Occipital lobe (tissue), 2 donors: Measurements from ENCODE around the gene NUDT2. TPM values are rescaled to one million over a fixed set of nuclear protein-coding genes. Genes with fewer than 3 reads are reported as not detected.
"Not testable (repeated sequence)": the region's sequence is repeated elsewhere in the genome, so short reads cannot be mapped to it uniquely, and the experiment has no call there.

Experiments
- DNase-seq: peaks from one replicate; lab custom pipeline; 2025; lab: John Stamatoyannopoulos, UW
- total RNA-seq: library from RNA; depleted of rRNA; stranded (reverse); fragments of >200 nt; gene quantifications from one replicate; pipeline ENCODE4 v1.2.3, GENCODE V29; 2014

Gene NUDT2
- 17.3 TPM for total RNA-seq

DNA sequence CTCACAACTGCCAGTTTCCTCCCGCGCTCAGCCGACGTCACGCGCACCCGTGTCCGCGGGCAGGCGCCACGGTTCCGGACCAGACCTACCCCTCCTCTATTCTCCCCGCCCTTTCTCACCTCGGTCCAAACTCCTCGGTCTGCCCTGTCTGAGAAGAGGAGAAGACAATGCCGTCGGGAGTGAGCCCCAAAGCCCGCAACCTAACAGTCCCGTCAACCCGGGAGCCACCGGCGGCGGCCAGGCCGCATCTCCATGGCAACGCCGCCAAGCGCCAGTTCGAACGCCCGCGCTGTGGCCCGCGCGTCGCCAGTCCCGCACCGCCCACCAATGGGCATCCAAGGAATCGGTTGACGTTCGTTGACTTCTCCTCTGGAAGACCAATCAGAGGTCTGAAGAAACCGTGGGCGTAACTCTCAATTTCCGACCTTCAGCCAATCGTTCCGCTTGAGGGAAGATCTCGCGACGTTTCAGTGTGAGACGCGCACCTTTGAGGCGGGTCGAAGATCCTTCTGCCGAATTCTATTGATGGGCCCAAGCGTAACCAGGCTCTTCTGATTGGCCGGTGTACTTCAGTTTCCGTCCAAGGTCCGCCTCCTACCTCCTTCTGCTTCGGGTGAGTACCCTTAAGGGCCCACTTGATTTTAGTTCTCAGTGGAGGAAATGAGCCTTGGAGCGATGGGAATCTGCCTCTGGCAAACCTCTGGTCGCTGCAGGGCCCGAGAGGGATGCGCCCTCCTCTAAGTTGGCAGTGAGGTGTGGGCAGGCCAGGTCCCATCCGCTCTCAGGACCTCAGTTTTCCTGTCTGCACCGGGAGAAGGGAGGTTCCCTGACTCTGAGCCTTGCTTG is at the start of gene NUDT2, which contains the start of gene KIF24:
Gene NUDT2, plus strand, starts transcription at position 583 of the 846 bp plus-strand sequence. CDS start 9,471 bp downstream, outside the sequence.
Gene KIF24, minus strand, starts transcription at position 282 of the 846 bp plus-strand sequence. CDS start 17,922 bp downstream, outside the sequence.
- peak; percentile 97 for DNase-seq

- DNase-seq: no peak
These were observed 47.3 kb upstream of the NUDT2 start for GRCh38 chr9:34282096-34282495.

DNA sequence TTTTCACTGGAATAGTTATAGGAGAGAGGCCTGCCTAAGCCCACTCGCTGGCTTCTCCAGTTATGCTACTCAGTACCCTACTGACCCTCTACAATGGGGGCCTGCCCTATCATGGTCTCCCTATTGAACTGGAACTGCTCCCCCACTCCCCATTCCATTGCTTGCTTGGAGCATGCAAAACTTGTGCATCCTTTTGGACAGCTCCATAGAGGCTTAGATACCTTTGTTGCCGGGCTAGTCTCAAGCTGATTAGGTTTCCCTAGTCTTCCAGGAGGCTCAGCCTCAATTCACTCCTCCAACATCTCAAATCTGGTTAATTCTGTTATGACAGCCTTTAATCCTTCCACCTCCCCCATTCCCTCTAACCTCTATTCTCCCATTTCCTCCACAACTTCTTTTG is 40.2 kb upstream of the NUDT2 start:
- DNase-seq: no peak

DNA sequence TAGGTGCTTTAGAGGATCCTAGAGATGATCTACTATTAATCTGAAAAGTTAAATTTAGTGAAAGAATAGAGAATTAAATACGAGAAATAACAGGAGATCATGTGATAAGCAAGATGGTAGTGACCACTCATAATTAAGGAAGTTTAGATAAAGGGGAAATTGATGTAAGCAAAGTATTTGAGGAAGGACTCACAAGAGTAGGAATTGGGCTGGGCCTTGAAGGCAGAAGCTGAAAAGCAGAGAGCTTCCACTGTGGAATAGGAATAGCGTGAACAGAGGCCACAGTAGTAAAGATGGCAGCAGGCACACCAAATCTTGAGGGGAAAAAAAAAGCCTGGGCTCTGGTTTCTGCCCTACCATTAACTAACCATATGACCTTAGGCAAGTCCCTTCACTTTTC is 38.3 kb upstream of the NUDT2 start:
- no peak for DNase-seq

GRCh38 chr9:34291423-34291822 is 37.9 kb upstream of the NUDT2 start:
- no peak for DNase-seq

DNA sequence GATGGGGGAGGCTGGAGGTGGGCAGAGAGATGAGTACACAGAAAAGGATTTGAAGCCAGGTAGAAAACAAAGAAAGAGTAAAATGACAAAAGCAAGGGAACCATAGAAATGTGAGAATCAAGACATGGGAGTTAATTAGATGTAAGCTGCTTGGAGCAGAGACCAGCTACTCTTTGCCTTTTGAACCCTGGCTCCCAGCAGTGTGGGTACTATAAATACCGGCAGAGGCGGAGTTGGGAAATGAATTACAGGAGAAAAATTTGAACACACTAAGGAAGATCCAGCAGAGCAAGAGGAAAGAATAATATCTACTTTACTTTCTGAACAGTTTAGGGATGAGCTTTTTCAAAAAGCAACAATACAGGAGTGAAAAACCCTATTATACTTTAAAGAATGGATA is 36.8 kb upstream of the NUDT2 start:
- no peak for DNase-seq

DNA sequence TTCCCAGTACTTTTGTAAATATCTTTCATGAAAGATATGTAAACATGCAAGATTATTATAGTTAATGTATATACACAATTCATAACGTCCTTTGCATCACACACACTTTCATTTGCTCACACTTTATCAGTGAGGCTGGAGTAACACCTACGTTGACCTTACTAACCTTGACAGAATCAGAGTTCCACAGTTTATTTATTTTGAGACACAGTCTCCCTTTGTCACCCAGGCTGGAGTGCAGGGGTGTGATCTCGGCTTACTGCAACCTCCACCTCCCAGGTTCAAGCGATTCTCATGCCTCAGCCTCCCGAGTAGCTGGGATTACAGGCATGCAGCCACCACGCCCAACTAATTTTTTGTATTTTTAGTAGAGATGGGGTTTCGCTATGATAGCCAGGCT is 28.3 kb upstream of the NUDT2 start:
- not testable (repeated sequence) for DNase-seq

DNA sequence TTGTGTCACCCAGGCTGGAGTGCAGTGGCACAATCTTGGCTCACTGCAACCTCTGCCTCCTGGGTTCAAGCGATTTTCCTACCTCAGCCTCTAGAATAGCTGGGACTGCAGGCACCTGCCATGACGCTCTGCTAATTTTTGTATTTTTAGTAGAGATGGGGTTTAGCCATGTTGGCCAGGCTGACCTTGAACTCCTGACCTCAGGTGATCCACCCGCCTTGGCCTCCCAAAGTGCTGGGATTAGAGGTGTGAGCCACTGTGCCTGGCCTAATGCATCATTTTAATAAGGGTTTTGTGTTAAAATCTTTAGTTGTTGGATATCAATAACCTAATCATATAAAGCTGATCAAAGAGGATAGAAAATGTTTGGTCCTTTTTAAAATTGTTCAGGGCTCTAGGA is 21.1 kb upstream of the NUDT2 start:
- DNase-seq: not testable (repeated sequence)

DNA sequence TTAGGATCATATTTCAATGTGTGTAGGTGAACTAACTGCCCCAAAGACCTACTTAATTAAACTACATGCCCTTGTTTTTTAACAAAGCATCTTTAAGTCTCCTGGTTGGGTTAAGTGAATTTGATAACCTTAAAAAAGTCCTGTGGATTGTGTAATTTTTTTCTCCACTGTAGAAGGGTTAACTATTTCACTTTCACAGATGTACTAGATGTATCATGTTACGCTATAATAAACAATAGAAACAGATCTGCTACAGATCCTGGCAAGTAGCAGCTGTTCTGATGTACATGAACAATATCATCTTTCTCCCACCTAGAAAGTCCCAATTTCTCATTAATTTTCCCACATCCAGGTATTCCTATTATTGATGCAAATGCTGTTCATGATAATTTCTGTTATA is 19.2 kb upstream of the NUDT2 start:
- no peak for DNase-seq

GRCh38 chr9:34311499-34312185 is 17.7 kb upstream of the NUDT2 start:
- DNase-seq: no peak

GRCh38 chr9:34317436-34317835 is 11.9 kb upstream of the NUDT2 start:
- DNase-seq: no peak

- no peak for DNase-seq
These were observed 11.1 kb upstream of the NUDT2 start for GRCh38 chr9:34318163-34318790.

GRCh38 chr9:34321451-34321850 is 7.9 kb upstream of the NUDT2 start:
- DNase-seq: no peak

DNA sequence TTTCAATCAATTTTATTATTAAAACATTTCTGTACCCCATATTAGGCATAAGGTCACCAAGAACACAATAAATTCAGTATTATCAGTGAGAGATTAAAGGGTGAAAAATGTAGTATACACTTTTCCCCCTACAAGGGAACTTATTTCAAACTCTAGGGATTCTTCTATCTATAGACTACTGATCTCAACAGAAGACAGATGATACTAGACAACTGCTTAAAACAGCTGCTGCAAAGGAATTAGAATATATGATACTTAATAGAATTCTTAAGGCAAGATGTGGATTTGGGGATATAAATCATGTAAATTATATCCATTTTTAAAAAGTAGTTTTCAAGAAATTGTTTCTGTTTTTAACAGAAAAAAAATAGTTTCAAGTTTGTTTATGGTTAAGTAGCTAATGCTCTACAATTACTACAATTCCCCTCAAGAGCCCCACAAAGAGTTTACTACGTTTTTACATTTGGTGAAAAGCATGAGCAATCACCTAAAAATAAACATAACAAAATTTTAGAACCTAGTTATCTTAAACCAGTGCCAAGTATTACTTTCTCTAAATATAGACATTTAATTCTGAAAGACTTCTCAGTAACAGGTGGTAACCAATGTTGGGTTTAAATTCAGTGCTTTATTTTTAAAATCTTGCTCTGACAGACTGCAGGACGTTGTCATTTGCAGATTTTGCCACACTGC is 6.3 kb upstream of the NUDT2 start:
- no peak for DNase-seq

- no peak for DNase-seq
These were observed 2.7 kb upstream of the NUDT2 start for GRCh38 chr9:34326690-34327089.

DNA sequence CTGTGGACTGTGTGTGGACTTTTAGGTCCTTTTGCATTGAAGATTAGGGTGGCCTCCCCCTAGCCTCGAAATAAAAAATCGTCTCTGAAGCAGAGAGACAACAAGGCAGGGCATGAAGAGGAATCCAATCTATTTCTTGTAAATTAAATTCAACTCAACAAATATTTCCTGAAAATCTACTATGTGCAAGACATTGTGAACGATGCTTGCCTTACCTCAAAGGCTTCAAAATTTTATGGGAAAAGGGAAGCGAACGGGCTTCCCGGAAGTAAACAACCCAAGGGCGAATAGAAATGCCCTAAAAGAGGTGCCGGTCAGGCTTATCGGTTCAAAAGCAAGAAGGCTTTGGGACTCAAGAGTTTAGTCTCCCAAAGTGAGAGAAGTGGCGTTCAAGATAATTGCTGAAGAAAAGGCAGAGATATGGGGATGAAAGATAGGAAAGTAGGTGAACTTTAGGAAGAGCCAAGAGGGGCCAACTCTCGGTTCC is 826 bp upstream of the NUDT2 start:
- no peak for DNase-seq

- DNase-seq: no peak
These were observed 1.8 kb downstream of the NUDT2 start for GRCh38 chr9:34331196-34331595.

DNA sequence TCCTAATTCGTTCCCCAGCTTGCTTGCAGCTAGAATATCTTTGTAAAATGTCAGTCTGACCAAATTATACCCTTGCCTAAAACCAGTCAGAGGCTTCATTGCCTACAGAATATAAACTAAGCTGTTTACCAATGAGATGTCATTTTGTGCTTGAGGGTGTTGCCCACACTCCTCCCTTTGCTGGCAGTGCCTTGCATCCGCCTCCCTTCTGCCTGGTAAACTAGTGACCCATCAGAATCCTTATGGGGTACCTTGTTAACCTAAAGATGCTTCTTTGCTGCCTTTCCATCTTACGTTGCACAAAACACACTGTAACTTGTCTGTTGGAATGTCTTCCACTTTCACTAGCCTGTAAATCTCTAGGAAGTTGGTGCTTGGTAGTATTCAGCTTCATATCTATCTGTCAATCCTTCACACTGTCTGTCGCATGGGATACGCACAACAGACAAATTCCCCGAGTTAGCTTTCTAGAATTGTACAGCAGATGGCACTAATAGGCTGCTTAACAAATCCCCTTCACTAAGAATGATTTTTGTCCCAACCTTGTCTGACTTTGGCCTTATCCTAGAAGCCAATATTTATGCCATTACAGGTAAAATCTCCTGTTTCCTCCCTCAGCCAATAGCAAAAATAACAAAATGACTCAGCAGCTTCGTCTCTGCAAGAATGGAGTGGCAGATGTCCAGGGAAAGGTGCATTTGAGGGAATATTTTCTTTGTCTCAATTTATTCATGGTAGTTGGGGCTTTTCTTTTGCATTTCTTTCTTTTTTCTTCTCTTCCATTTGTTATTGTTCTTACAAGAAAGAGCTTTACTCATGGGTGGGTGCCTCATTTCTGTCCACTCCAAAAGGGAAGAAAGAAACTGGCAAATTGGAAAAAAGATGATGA is 3.0 kb downstream of the NUDT2 start:
- no peak for DNase-seq

DNA sequence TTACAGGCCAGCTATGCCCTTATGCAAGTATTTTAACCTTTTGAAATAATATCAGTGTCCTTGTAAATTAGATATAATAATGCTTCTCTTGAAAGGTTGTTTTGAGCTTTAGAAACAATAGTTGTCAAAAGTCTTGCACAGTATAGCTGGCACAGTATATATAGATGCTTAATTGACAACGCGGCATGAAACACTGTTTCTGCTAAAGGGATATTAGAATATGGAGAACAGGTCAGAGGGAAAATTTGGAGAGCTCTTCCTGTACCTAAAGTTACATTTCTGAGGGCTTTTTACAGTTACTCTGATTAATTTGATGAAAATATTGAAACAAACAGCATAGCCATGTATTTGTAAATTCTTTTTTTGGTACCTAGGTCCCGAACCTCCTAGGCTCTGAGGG is 4.5 kb downstream of the NUDT2 start:
- DNase-seq: no peak

- DNase-seq: peak; percentile 57
These were observed 5.0 kb downstream of the NUDT2 start for GRCh38 chr9:34334337-34334824.
